Activated gamma-delta T cell treated with anti-CD3 and anti-CD28 coated beads, Interleukin-2, amount 50 U/mL, for 16 hours (primary cell): ENCODE data around the gene MICALL2.

Experiments used
- DNase-seq: peaks from one replicate; pipeline ENCODE4 v3.0.0-alpha.2; 2020; ENCODE audit warnings: low read depth

The MICALL2 gene

GRCh38 chr7:1493129-1493528 lies 33.9 kb upstream of the MICALL2 start:
- DNase-seq = no peak

DNA sequence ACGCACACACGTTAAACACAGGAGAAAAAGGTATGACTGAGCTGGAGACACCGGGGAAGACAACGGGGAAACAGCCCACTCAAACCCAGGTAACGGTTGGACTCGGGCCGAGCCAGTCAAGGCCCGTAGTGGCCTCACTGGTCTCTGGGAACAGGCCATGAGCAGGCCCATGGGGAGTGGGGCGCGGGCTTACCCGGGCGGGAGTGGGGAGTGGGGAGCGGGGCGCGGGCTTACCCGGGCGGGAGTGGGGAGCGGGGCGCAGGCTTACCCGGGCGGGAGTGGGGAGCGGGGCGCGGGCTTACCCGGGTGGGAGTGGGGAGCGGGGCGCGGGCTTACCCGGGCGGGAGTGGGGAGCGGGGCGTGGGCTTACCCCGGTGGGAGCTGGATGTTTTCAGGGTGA lies 33.4 kb upstream of the MICALL2 start:
- no peak for DNase-seq

GRCh38 chr7:1492221-1492620 lies 33.0 kb upstream of the MICALL2 start:
- no peak for DNase-seq

- no peak for DNase-seq
Measured at GRCh38 chr7:1490837-1491236, 31.6 kb upstream of the MICALL2 start.

- no peak for DNase-seq
Measured at GRCh38 chr7:1489336-1489735, 30.1 kb upstream of the MICALL2 start.

- DNase-seq = no peak
Measured at GRCh38 chr7:1488016-1488415, 28.7 kb upstream of the MICALL2 start.

DNA sequence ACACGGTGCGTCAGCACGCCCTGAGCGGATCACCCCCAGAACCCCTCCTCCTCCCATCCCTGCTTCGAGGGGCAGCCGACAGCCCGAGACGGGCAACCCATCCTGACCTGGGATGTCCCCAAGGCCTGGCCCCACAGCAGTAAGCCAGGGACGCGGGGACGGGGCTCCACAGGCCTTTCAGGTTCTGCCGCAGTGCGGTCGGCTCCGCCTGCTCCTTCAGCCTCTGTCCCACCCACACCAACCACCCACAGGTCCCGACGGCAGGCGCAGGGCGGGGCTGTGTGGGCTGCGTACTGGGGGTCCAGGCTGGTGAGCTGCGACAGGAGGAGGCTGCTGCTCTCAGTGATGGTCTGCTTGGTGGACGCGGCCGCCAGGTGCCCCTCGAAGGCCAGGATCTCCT lies 28.2 kb upstream of the MICALL2 start:
- DNase-seq = no peak

DNA sequence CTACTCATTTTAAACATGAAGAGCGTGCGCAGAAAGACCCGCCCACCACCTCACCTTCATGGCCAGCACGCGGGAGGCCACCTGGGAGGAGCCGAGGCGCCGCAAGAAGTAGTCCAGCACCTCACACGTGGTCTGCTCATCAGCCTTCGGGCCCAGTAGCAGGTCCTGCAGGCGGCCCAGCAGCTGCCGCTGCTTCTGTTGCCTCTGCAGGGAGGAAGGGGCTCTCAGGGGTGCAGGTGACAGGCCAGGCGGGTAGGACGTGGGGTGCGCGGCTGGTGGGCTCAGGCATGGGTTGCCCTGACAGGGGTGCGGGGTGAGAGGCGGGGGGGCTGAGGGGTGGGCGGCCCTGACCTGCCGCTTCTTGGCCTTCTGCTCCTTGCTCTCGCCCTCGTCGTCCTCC lies 27.3 kb upstream of the MICALL2 start:
- DNase-seq = no peak

DNA sequence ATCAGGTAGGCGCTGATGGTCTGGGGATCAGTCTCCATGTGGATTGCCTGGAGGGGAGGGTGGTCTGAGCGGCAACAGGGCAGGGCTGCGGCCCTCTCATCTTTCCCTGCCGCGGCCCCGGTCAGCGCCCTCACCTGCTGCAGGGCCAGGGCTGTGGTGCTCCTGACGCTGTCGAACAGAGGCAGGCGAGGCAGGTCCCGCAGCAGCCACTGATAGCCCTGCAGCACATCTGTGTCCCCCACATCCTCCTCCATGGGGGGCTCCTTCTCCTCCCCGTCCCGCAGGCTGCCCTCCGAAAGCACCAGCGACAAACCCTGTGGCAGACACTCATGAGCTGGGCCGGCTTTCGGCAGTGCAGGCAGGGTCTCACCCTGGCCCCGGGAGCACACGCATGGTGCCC lies 25.9 kb upstream of the MICALL2 start:
- no peak for DNase-seq

GRCh38 chr7:1484569-1484968 lies 25.3 kb upstream of the MICALL2 start:
- DNase-seq = no peak

DNA sequence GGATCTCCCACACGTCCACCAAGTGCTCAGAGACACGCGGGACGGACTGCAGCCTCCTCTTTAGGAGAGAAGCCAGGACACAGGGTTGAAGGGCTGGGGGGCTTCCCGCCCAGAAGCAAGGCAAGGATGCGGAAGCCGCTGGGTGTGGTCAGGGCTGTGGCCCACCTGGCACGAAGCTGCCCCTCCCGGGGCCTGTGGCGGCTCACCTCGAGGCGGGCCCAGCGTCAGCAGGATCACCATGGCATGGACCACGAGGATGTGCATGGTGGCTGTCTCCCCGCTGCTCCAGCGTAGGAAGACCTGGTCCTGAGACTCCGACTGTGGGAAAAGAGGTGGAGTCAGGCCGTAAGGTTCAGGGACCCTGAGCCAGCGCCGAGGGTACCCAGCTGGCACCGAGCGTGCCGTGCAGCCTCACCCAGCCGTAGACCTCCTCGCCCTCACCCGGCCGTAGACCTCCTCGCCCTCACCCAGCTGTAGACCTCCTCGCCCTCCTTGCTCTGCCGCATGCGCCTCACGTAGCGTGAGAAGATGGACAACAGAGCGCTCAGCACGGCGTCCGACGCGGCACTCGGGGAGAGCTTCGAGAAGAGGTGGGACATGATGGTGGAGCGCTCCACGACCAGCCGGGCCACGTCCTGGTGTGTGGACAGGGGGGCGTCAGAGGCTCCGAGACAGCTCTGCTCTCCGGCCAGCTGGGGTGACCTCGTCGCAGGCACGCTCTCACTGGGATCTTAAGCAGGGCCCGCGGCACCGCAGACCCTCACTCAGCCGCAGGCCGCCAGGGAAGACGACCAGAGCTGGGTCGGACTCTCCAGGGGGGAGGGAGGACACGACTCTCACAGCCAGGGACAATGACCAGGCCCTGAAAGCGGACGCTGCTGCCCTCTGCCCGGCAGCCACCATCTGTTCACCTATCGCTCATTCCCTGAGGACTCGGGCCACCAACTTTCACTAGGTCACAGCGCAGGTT lies 24.6 kb upstream of the MICALL2 start:
- DNase-seq = no peak

GRCh38 chr7:1483079-1483478 lies 23.8 kb upstream of the MICALL2 start:
- DNase-seq = no peak

DNA sequence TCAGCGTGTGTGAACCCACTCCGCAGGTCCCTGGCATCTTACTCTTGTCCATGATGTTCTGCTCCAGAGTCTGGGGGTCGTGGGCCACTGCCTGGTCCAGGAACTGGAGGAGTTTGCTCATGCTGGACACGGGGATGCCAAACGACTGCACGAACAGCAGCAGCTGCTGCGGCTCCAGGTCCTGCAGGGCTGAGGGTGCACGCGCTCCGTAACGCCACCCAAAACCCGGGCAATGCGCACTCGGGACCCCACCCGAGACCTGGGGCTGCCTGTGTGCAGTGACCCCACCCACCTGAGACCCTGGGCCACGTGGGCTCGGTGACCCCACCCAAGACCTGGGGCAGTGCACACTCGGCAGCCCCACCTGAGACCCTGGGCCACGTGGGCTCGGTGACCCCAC lies 22.0 kb upstream of the MICALL2 start:
- no peak for DNase-seq

DNA sequence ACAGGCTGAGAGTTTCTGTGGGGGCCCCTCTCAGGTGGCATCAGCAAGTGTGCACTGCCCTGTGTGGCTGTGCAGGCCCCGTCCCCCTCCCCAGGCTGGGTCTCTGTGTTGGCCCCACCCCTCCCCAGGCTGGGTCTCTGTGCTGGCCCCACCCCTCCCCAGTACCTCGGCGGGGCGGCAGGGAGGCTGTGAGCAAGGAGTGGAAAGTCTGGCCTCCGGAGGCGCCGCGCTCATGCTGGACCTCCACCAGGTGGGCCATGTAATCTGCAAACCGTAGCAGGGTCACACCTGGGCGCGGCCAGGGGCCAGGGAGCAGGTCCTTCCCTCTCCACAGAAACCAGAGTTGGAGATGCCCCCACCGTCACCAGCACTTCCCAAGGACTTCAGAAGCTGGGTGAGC lies 21.4 kb upstream of the MICALL2 start:
- DNase-seq = no peak

DNA sequence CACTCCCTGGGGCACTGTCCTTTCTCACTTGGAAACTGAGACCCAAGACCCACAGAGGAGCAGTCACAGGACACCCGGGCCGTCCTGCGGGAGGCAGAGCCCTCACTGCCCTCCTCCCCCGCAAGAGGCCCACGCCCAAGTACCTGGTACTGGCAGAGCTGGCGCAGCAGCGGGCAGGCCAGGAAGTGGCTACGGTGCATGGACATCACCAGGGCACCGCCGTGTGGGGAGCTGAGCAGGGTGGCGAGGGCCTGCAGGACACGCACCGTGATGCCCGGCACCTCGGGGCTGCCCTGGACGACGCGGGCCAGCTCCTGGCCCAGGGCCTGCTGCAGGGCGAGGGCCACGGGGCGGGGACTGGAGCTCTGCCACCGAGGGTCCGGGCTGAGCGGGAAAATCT lies 20.0 kb upstream of the MICALL2 start:
- DNase-seq = no peak

- DNase-seq = no peak
Measured at GRCh38 chr7:1478480-1478879, 19.2 kb upstream of the MICALL2 start.

- DNase-seq = no peak
Measured at GRCh38 chr7:1476859-1477258, 17.6 kb upstream of the MICALL2 start.

GRCh38 chr7:1475991-1476390 lies 16.7 kb upstream of the MICALL2 start:
- no peak for DNase-seq

DNA sequence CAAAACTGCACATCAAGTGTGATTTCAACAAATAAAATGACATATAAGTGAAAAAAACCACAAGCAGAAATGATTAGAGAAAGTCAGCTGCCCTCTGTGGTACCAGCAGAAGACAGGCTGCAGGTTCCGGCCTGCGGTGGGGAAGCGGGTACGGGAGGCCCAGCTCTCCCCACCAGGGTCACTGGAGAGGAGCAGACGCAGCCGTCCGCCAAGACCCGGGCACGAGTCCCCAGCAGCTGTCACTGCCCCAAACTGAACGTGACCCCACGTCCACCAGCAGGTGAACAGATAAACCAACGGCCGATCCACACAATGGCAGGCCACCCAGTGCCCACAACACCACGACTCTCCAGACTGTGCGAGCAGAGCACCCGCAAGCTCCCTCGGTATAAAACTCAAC lies 16.1 kb upstream of the MICALL2 start:
- DNase-seq = no peak

DNA sequence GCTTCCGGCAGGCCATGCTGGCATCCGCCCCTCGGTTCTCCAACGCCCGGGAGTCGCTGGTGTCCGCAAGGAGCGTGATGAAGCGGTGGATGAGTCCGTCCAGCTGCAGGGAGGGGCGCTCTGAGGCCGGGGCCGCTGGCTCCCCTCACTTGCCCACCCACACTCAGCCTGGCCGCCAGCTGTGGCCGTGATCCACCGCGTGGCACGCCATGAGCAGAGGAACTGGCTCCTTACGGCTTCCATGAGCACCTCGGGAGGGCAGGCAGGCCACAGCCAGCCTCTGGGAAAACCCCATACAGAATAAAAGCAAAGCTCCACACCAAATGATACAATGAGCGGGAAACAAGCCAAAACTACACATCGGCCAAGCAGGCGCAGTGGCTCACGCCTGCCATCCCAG lies 15.5 kb upstream of the MICALL2 start:
- no peak for DNase-seq

DNA sequence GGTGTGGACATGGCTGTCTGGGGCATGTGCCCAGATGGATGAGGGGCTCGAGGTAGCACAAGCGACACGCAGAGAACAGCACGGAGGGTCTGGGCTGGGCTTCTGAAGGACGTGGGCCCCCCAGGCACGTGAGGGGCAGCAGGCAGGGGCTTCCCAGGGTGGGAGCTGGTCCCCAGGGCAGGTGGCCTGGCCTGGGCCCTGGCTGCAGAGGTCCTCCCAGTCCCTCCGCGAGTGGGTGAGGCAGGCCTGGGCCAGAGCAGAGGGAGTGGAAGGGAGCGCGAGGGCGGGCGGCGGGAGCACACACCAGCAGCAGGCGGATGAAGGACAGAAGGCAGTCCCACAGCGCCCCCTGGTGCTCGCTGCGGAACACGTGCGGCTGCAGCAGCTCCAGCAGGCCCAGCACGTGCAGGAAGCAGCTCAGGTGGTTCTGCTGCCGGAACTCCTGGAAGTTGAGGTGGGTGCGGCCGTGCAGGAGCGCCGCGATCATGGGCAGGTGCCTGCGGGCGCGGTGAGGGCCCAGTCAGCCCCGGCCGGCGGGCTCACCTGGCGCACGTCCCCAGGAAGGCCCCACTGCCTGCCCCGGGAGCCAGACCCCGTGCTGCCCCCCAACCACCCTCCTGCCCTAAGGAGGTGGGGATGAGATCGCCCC lies 14.7 kb upstream of the MICALL2 start:
- DNase-seq = peak; percentile 79

DNA sequence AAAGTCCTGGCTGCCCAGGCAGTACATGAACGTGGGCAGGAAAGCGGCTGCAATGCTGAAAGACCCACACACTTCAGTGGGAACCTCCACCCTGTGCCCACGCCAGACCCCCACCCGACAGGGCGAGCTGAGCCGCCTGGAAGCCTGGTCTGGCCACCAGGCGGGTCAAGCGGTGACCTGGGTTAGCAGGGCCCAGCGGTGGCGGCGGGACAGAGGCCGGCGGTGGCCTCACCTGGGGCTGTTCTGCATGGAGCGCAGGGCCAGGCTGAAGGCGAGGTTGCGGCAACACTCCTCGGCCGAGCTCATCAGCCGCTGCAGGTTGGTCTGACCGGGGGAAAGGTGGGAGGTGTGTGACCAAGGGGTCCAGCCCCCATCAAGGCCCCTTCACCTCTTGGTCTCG lies 11.6 kb upstream of the MICALL2 start:
- no peak for DNase-seq

DNA sequence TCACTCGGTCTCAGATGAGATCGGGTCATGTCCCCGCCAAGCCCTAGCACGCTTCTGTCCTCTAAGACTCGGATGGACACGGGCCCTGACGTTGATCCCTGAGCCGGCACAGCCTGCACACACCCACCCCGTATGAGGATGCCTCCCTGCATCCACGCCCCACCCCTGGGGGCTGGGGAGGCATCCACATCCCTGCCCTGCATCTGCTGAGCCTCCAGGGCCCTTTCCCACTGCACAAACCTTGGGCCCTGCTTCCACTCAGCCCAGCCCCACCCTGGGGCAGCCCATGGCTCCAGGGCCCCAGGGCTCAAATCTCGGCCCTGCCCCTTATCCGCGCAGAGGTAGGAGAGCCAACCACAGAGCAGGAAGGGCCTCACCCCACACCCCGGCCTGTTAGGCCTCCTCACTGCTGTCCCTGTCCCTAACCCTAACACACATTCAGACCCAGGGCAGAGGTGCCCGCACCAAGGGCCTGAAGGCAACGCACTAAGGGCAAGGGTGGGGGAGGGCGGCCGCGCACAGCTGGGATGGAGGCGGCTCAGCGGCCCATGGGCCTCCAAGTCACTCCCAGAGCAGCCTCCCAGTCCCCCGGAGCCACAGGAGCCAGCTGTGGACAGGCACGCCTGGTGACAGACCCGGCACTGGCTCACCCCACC lies 9.5 kb upstream of the MICALL2 start:
- DNase-seq = no peak
